ENCODE results near the gene PLB1.
"Not testable (repeated sequence)": the region's sequence is repeated elsewhere in the genome, so short reads cannot be mapped to it uniquely, and the experiment has no call there.

PLB1 gene

DNA sequence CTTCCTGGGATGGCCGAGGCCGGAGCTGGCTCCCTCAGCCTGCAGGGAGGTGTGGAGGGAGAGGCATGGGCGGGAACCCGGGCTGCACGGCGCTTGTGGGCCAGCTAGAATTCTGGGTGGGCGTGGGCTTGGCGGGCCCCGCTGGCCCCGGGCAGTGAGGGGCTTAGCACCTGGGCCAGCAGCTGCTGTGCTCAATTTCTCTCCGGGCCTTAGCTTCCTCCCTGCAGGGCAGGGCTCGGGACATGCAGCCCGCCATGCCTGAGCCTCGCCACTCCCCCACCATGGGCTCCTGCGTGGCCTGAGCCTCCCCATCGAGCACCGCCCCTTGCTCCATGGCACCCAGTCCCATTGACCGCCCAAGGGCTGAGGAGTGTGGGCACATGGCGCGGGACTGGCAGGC is 23.2 kb upstream of the PLB1 start:
- not testable (repeated sequence) for H3K9ac ChIP-seq (ENCODE audit: low read depth, low read length, poor library complexity); H3K9me3 ChIP-seq (replicated peaks in 1 of 2; ENCODE audit: control insufficient read depth in 2 of 2, insufficient read depth in 1 of 2, low read depth in 1 of 2, low read length in 2 of 2); H4K8ac ChIP-seq (ENCODE audit: low read depth, low read length); H2AFZ ChIP-seq (ENCODE audit: low read length); H3K4ac ChIP-seq (ENCODE audit: low read length); H3K4me1 ChIP-seq (ENCODE audit: control insufficient read depth in 2 of 2, insufficient read depth in 1 of 2, low read depth in 1 of 2, low read length in 2 of 2); H3K18ac ChIP-seq (ENCODE audit: low read length); H3K27ac ChIP-seq (replicated peaks; ENCODE audit: low read length); H3K36me3 ChIP-seq (replicated peaks in 1 of 2; ENCODE audit: control insufficient read depth in 2 of 2, insufficient read depth in 2 of 2, low read length in 2 of 2); H2BK120ac ChIP-seq (ENCODE audit: low read depth, low read length); H3K79me1 ChIP-seq (ENCODE audit: low read depth, low read length); H2BK12ac ChIP-seq (ENCODE audit: low read length); H2BK5ac ChIP-seq (ENCODE audit: low read length); H2AK5ac ChIP-seq (ENCODE audit: low read depth, low read length); DNase-seq (ENCODE audit: low spot score); H4K91ac ChIP-seq (ENCODE audit: low read depth, low read length, poor library complexity); H3K4me3 ChIP-seq (ENCODE audit: low read length in 2 of 2); H2BK15ac ChIP-seq (ENCODE audit: low read length); H3K4me2 ChIP-seq (ENCODE audit: insufficient read depth, low read length, poor library complexity, severe bottlenecking); H3K23ac ChIP-seq (ENCODE audit: low read depth, low read length, poor library complexity)
- no CpG with 5 or more reads among the region's 20 CpGs for WGBS, 2 donors (ENCODE audit: extremely low coverage in 2 of 2, insufficient read length in 2 of 2, insufficient replicate concordance in 1 of 2)
- Histone ChIP-seq H3K27me3 (ENCODE audit: control insufficient read depth in 3 of 3, insufficient read depth in 3 of 3, low read depth in 1 of 3, low read length in 3 of 3) (peaks cover 0 to 15% (median 0%) of the 10 kb centered on the region in 3 experiments), H3K14ac (ENCODE audit: low read length) (peak overlapping the region; percentile 28)

DNA sequence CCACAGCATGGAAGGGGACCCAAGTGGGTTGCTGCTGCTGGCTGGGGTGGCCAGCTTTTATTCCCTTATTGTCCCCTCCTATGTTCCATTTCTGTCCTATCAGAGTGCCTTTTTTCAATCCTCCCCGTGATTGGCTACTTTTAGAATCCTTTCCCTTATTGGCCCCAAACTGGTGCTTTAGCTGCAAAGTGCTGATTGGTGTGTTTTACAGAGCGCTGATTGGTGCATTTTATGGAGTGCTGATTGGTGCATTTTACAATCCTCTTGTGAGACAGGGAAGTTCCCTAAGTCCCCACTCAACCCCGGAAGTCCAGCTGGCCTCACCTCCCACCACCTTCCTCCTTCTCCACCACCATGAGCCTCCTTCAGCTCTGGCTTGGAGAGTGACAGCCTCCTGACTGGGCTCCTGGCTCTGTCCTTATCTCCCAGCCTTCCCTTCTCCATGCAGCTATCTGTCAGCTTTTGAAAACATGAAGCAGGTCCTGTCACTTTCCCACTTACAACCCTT is 20.7 kb upstream of the PLB1 start:
- no peak for DNase-seq (ENCODE audit: low spot score)
- Histone ChIP-seq H2BK12ac (ENCODE audit: low read length) (no peak overlapping the region), H4K8ac (ENCODE audit: low read depth, low read length) (no peak overlapping the region), H3K14ac (ENCODE audit: low read length) (no peak overlapping the region), H2AFZ (ENCODE audit: low read length) (no peak overlapping the region), H3K79me1 (ENCODE audit: low read depth, low read length) (no peaks in the 10 kb centered on the region), H3K23ac (ENCODE audit: low read depth, low read length, poor library complexity) (no peak overlapping the region), H3K4me1 (ENCODE audit: control insufficient read depth in 2 of 2, insufficient read depth in 1 of 2, low read depth in 1 of 2, low read length in 2 of 2) (no peaks in the 10 kb centered on the region), H2BK15ac (ENCODE audit: low read length) (no peak overlapping the region), H2AK5ac (ENCODE audit: low read depth, low read length) (no peak overlapping the region), H2BK120ac (ENCODE audit: low read depth, low read length) (no peak overlapping the region), H3K4ac (ENCODE audit: low read length) (no peak overlapping the region), H3K27me3 (ENCODE audit: control insufficient read depth in 3 of 3, insufficient read depth in 3 of 3, low read depth in 1 of 3, low read length in 3 of 3) (peaks cover 0 to 9% (median 0%) of the 10 kb centered on the region in 3 experiments), H4K91ac (ENCODE audit: low read depth, low read length, poor library complexity) (no peak overlapping the region), H3K4me3 (ENCODE audit: low read length in 2 of 2) (no peak overlapping the region), H3K9me3 (replicated peaks in 1 of 2; ENCODE audit: control insufficient read depth in 2 of 2, insufficient read depth in 1 of 2, low read depth in 1 of 2, low read length in 2 of 2) (peaks cover 0 to 2% of the 10 kb centered on the region in 2 donors), H3K4me2 (ENCODE audit: insufficient read depth, low read length, poor library complexity, severe bottlenecking) (no peak overlapping the region), H3K18ac (ENCODE audit: low read length) (no peak overlapping the region), H3K9ac (ENCODE audit: low read depth, low read length, poor library complexity) (no peak overlapping the region), H3K36me3 (replicated peaks in 1 of 2; ENCODE audit: control insufficient read depth in 2 of 2, insufficient read depth in 2 of 2, low read length in 2 of 2) (no peaks in the 10 kb centered on the region), H3K27ac (replicated peaks; ENCODE audit: low read length) (no peak overlapping the region), H2BK5ac (ENCODE audit: low read length) (no peak overlapping the region)
- no CpG with 5 or more reads among the region's 3 CpGs for WGBS, 2 donors (ENCODE audit: extremely low coverage in 2 of 2, insufficient read length in 2 of 2, insufficient replicate concordance in 1 of 2)

DNA sequence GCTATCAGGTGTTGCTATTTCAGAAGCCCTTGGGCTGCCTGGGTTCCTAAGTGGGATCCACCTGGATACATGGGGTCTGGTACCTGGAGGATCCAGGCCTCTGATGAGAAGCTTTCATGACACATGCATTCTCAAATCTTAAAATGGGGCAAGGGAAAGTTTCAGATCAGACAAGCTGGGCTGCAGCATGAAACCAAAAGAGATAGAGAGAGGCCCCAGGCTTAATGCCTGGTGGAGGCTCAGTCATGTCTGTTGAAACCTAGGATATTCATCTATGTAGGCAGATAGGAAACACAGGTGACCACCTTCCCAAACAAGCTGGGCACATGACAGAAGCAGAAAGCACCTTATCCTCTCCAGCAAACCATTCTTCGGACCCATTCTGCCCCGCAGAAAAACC is 18.8 kb upstream of the PLB1 start:
- H3K79me1 ChIP-seq (ENCODE audit: low read depth, low read length), result no peaks in the 10 kb centered on the region
- no peak overlapping the region for H3K14ac ChIP-seq (ENCODE audit: low read length)
- H3K4me2 ChIP-seq (ENCODE audit: insufficient read depth, low read length, poor library complexity, severe bottlenecking), result no peak overlapping the region
- no CpG with 5 or more reads among the region's 2 CpGs for WGBS, 2 donors (ENCODE audit: extremely low coverage in 2 of 2, insufficient read length in 2 of 2, insufficient replicate concordance in 1 of 2)
- H4K8ac ChIP-seq (ENCODE audit: low read depth, low read length), result no peak overlapping the region
- DNase-seq (ENCODE audit: low spot score), result no peak
- no peak overlapping the region for H2BK5ac ChIP-seq (ENCODE audit: low read length)
- peaks cover 0 to 4% (median 0%) of the 10 kb centered on the region in 3 experiments for H3K27me3 ChIP-seq (ENCODE audit: control insufficient read depth in 3 of 3, insufficient read depth in 3 of 3, low read depth in 1 of 3, low read length in 3 of 3)
- H3K4me1 ChIP-seq (ENCODE audit: control insufficient read depth in 2 of 2, insufficient read depth in 1 of 2, low read depth in 1 of 2, low read length in 2 of 2), result no peaks in the 10 kb centered on the region
- H3K4me3 ChIP-seq (ENCODE audit: low read length in 2 of 2), result no peak overlapping the region
- H3K4ac ChIP-seq (ENCODE audit: low read length), result no peak overlapping the region
- no peak overlapping the region for H2AFZ ChIP-seq (ENCODE audit: low read length)
- H3K36me3 ChIP-seq (replicated peaks in 1 of 2; ENCODE audit: control insufficient read depth in 2 of 2, insufficient read depth in 2 of 2, low read length in 2 of 2), result no peaks in the 10 kb centered on the region
- peaks cover 0 to 2% of the 10 kb centered on the region in 2 donors for H3K9me3 ChIP-seq (replicated peaks in 1 of 2; ENCODE audit: control insufficient read depth in 2 of 2, insufficient read depth in 1 of 2, low read depth in 1 of 2, low read length in 2 of 2)
- no peak overlapping the region for H4K91ac ChIP-seq (ENCODE audit: low read depth, low read length, poor library complexity)
- no peak overlapping the region for H2AK5ac ChIP-seq (ENCODE audit: low read depth, low read length)
- H2BK120ac ChIP-seq (ENCODE audit: low read depth, low read length), result no peak overlapping the region
- H3K23ac ChIP-seq (ENCODE audit: low read depth, low read length, poor library complexity), result no peak overlapping the region
- H2BK12ac ChIP-seq (ENCODE audit: low read length), result no peak overlapping the region
- H3K9ac ChIP-seq (ENCODE audit: low read depth, low read length, poor library complexity), result no peak overlapping the region
- no peak overlapping the region for H3K18ac ChIP-seq (ENCODE audit: low read length)
- no peak overlapping the region for H2BK15ac ChIP-seq (ENCODE audit: low read length)
- no peak overlapping the region for H3K27ac ChIP-seq (replicated peaks; ENCODE audit: low read length)

DNA sequence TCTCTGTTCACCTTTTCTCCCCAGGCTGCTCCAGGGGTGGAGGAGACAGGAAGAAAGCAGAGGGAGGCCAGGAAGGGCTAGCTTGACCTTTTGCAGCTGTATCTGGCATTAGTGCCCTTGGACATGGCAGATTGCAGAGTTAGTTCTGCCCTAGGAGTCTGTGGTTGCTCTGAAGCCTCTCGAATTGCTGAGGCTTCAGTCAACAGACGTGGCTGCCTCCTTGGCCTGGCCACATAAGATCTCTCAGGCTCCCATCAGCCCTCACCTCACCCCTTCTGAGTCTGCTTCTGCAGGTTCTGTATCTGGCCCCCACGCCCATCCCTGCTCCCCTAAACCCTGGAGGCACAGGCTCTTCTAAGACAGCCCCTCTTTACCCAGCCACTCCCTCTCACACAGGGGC is 18.2 kb upstream of the PLB1 start:
- Histone ChIP-seq H3K27me3 (ENCODE audit: control insufficient read depth in 3 of 3, insufficient read depth in 3 of 3, low read depth in 1 of 3, low read length in 3 of 3) (peaks cover 0 to 4% (median 0%) of the 10 kb centered on the region in 3 experiments), H3K4me2 (ENCODE audit: insufficient read depth, low read length, poor library complexity, severe bottlenecking) (no peak overlapping the region), H2BK120ac (ENCODE audit: low read depth, low read length) (no peak overlapping the region), H3K36me3 (replicated peaks in 1 of 2; ENCODE audit: control insufficient read depth in 2 of 2, insufficient read depth in 2 of 2, low read length in 2 of 2) (no peaks in the 10 kb centered on the region), H2BK15ac (ENCODE audit: low read length) (no peak overlapping the region), H4K91ac (ENCODE audit: low read depth, low read length, poor library complexity) (no peak overlapping the region), H2AK5ac (ENCODE audit: low read depth, low read length) (no peak overlapping the region), H3K27ac (replicated peaks; ENCODE audit: low read length) (no peak overlapping the region), H4K8ac (ENCODE audit: low read depth, low read length) (no peak overlapping the region), H3K79me1 (ENCODE audit: low read depth, low read length) (no peaks in the 10 kb centered on the region), H3K4ac (ENCODE audit: low read length) (no peak overlapping the region), H3K23ac (ENCODE audit: low read depth, low read length, poor library complexity) (no peak overlapping the region), H2BK5ac (ENCODE audit: low read length) (no peak overlapping the region), H3K18ac (ENCODE audit: low read length) (no peak overlapping the region), H2BK12ac (ENCODE audit: low read length) (no peak overlapping the region), H3K14ac (ENCODE audit: low read length) (no peak overlapping the region), H3K4me3 (ENCODE audit: low read length in 2 of 2) (no peak overlapping the region), H3K4me1 (ENCODE audit: control insufficient read depth in 2 of 2, insufficient read depth in 1 of 2, low read depth in 1 of 2, low read length in 2 of 2) (no peaks in the 10 kb centered on the region), H3K9ac (ENCODE audit: low read depth, low read length, poor library complexity) (no peak overlapping the region), H3K9me3 (replicated peaks in 1 of 2; ENCODE audit: control insufficient read depth in 2 of 2, insufficient read depth in 1 of 2, low read depth in 1 of 2, low read length in 2 of 2) (peaks cover 0 to 2% of the 10 kb centered on the region in 2 donors), H2AFZ (ENCODE audit: low read length) (no peak overlapping the region)
- no CpG with 5 or more reads among the region's 3 CpGs for WGBS, 2 donors (ENCODE audit: extremely low coverage in 2 of 2, insufficient read length in 2 of 2, insufficient replicate concordance in 1 of 2)
- DNase-seq (ENCODE audit: low spot score), result no peak
